Stomach smooth muscle (tissue), 2 donors: Measurements from ENCODE around the gene MYO19.

ENCODE experiments used
- H3K27ac ChIP-seq: one replicate; pipeline ENCODE4 v1.7.0; 2013; ENCODE audit warnings: mild to moderate bottlenecking, low read length, inconsistent platforms
- H3K27me3 ChIP-seq, 2 donors: one replicate each; pipeline ENCODE4 v1.7.0; 2013; ENCODE audit warnings: low read length in 2 of 2; ENCODE audit not compliant: insufficient read depth in 2 of 2, control insufficient read depth in 1 of 2
- H3K36me3 ChIP-seq, 2 donors: one replicate each; pipeline ENCODE4 v1.7.0; 2013; ENCODE audit warnings: low read length in 2 of 2; ENCODE audit not compliant: control insufficient read depth in 2 of 2, insufficient read depth in 2 of 2
- H3K4me1 ChIP-seq: one replicate; pipeline ENCODE4 v1.7.0; 2013; ENCODE audit warnings: low read length; ENCODE audit not compliant: control insufficient read depth, insufficient read depth
- H3K4me3 ChIP-seq, 2 donors: one replicate each; pipeline ENCODE4 v1.7.0; 2013; ENCODE audit warnings: low read length in 2 of 2
- H3K9ac ChIP-seq, 2 donors: one replicate each; pipeline ENCODE4 v1.7.0; 2013; ENCODE audit warnings: low read length in 2 of 2, mild to moderate bottlenecking in 1 of 2
- H3K9me3 ChIP-seq, 2 donors: one replicate each; pipeline ENCODE4 v1.7.0; 2013; ENCODE audit warnings: low read length in 2 of 2; ENCODE audit not compliant: control insufficient read depth in 2 of 2
- donor health status: healthy.
- donor health status: Pancreatic carcinoma.

Gene MYO19

DNA sequence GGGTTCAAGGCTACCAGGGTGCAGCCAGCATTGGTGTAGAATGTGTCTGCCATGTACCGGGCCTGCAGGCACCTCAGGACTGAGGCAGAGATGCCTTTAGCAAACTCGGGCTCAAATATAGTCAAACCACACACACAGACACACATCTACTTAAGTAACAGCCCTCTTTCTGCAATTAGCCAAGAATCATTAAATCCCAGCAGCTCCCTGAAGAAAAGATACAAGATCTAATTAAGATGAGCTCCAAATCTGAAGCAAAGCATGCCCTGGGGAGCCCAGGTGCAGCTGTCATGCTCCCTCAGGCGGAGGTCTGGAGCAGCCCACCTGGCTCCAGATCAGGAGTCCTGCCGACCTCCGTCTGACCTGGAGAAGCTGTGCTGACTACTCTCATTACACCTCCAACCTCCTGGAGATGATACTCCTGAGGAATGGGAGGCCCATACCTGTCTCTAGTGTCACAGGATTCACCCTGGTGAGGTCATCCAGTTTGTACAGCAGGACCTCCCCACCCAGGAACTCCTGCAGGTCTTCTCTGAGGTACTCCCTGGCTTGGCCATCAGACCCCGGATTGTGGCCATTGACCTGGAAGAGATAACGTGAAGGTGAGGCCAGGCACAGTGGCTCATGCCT is 6.9 kb downstream of the MYO19 start:
- Histone ChIP-seq H3K9ac (no peak overlapping the region), H3K27ac (no peak overlapping the region), H3K27me3 (no peaks in the 10 kb centered on the region), H3K9me3 (no peaks in the 10 kb centered on the region), H3K4me1 (no peaks in the 10 kb centered on the region), H3K4me3 (no peak overlapping the region), H3K36me3 (peaks cover 18 to 43% of the 10 kb centered on the region in 2 donors)

GRCh38 chr17:36525888-36526287 is 8.8 kb downstream of the MYO19 start:
- no peaks in the 10 kb centered on the region for H3K27me3 ChIP-seq
- no peaks in the 10 kb centered on the region for H3K4me1 ChIP-seq
- H3K9me3 ChIP-seq = no peaks in the 10 kb centered on the region
- H3K9ac ChIP-seq = no peak overlapping the region
- H3K36me3 ChIP-seq = peaks cover 11 to 36% of the 10 kb centered on the region in 2 donors
- no peak overlapping the region for H3K4me3 ChIP-seq
- H3K27ac ChIP-seq = no peak overlapping the region

DNA sequence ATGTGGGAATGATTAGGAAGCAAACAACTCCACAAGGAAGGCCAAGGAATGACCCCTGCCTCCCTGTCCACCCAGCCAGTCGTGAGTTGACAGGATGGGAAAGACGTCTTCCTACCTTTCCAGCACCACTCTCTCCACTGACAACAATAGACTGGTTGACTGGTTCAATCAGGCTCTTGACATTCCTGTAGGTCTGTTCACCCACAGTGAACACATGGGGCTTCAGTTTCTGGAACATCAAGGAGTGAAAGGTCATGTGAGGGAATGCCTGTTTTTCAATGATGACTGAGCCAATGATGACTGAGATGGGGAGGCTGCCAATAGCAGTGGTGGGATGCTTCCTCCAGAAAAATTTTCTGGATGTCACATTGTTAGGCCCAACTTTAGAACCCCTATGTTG is 9.6 kb downstream of the MYO19 start:
- no peak overlapping the region for H3K4me3 ChIP-seq
- H3K27me3 ChIP-seq = no peaks in the 10 kb centered on the region
- H3K4me1 ChIP-seq = no peaks in the 10 kb centered on the region
- H3K9ac ChIP-seq = no peak overlapping the region
- H3K9me3 ChIP-seq = no peaks in the 10 kb centered on the region
- peaks cover 11 to 36% of the 10 kb centered on the region in 2 donors for H3K36me3 ChIP-seq
- H3K27ac ChIP-seq = no peak overlapping the region

DNA sequence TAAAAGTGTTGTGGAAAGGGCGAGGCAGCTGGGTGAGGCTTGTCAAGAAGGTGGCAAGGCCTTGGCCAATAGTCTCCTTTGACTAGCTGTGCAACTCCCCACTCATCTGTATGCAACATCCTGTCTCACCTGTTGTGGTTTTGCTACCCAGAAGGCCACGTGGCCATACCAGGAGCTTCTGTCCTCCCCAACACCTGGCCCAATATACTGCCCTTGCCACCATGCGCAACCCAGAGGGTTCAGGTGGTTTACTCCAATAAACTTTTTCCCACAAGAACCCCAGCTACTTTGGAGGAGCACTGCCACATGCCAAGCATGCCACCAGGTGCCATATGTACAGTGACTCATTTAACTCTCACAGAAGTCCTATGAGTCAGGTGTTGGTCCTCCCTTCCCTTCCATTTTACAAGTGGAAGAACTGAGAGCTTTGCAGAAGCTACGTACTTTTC is 10.2 kb downstream of the MYO19 start:
- Histone ChIP-seq H3K27me3 (no peaks in the 10 kb centered on the region), H3K27ac (no peak overlapping the region), H3K9me3 (no peaks in the 10 kb centered on the region), H3K4me1 (no peaks in the 10 kb centered on the region), H3K9ac (no peak overlapping the region), H3K36me3 (peaks cover 11 to 36% of the 10 kb centered on the region in 2 donors), H3K4me3 (no peak overlapping the region)

- H3K27me3 ChIP-seq = no peaks in the 10 kb centered on the region
- peaks cover 11 to 34% of the 10 kb centered on the region in 2 donors for H3K36me3 ChIP-seq
- H3K4me1 ChIP-seq = no peaks in the 10 kb centered on the region
These were observed 11.6 kb downstream of the MYO19 start for GRCh38 chr17:36523113-36523512.

DNA sequence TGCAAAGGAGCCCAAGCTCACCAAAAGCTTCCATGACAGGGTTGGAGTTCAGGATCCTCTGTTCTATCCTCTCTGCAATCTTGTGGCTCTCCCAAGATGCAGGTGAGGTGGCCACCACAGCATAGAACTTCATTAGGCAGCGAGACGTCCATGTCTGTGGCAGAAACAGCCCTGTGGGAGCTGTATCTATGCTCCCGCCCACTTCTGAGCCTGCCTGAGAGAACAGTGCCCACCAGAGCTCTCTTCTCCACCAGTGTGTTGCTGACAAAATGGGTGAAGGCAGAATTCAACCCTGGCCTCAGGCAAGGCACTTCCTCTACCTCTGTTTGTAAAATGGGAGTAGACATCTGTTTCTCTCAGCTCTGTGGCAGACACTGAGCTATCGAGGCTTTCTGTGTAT is 18.8 kb downstream of the MYO19 start:
- no peak overlapping the region for H3K4me3 ChIP-seq
- H3K9ac ChIP-seq = no peak overlapping the region

More at GRCh38 chr17:36523113-36523512, 11.6 kb downstream of the MYO19 start:
- H3K4me3 ChIP-seq = no peak overlapping the region
- no peak overlapping the region for H3K9ac ChIP-seq
- no peaks in the 10 kb centered on the region for H3K9me3 ChIP-seq
- no peak overlapping the region for H3K27ac ChIP-seq

DNA sequence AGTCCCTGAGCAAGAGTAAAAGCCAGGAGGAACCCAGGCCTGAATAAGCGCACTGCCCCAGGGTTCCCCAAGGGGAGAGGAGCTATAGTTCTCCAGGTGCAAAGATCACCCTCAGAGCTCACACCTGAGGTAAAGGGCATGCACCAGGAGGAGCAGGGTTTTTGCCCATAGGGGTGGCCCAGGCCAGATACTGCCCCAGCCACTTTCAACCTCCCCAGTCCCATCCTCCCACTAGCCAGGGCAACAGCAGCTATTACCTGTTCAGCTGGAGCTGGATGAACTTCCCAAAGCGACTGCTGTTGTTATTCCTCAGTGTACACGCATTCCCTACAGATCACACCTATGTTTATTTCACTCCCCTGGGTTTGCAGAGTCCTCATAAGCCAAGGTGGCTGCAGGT is 19.8 kb downstream of the MYO19 start:
- H3K4me1 ChIP-seq = no peaks in the 10 kb centered on the region
- no peaks in the 10 kb centered on the region for H3K9me3 ChIP-seq
- no peak overlapping the region for H3K9ac ChIP-seq
- no peak overlapping the region for H3K27ac ChIP-seq
- H3K4me3 ChIP-seq = no peak overlapping the region
- peaks cover 0 to 20% of the 10 kb centered on the region in 2 donors for H3K36me3 ChIP-seq
- H3K27me3 ChIP-seq = no peaks in the 10 kb centered on the region

More for the DNA sequence above, 18.8 kb downstream of the MYO19 start:
- Histone ChIP-seq H3K36me3 (peaks cover 0 to 12% of the 10 kb centered on the region in 2 donors), H3K4me1 (no peaks in the 10 kb centered on the region), H3K27ac (no peak overlapping the region), H3K9me3 (no peaks in the 10 kb centered on the region), H3K27me3 (no peaks in the 10 kb centered on the region)

GRCh38 chr17:36512641-36513040 is 22.0 kb downstream of the MYO19 start:
- Histone ChIP-seq H3K27ac (no peak overlapping the region), H3K27me3 (no peaks in the 10 kb centered on the region), H3K36me3 (peaks cover 0 to 20% of the 10 kb centered on the region in 2 donors), H3K9me3 (no peaks in the 10 kb centered on the region), H3K4me3 (no peak overlapping the region), H3K9ac (no peak overlapping the region), H3K4me1 (no peaks in the 10 kb centered on the region)

- Histone ChIP-seq H3K4me3 (no peak overlapping the region), H3K36me3 (peaks cover 0 to 20% of the 10 kb centered on the region in 2 donors), H3K9ac (no peak overlapping the region), H3K9me3 (no peaks in the 10 kb centered on the region), H3K4me1 (no peaks in the 10 kb centered on the region), H3K27ac (no peak overlapping the region), H3K27me3 (no peaks in the 10 kb centered on the region)
These were observed 23.5 kb downstream of the MYO19 start for GRCh38 chr17:36511216-36511615.

DNA sequence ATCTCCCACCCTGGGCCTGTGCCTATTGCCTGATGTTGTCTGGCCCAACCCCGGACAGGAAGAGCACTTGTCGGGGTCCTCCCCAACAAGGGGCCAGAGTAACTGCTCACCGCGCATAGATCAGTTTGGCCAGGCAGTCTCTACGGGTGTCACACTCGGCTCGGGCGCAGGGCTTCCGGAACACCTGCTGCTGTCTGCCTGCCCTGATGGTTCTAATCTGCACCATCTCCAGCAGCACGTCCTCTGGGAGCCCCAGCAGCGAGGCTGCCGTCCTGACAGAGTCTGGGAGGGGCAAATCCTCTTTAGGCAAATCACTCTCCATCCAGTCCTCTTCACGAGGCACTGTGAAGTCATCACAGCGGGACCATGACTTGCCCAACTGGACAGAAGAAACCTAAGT is 24.0 kb downstream of the MYO19 start:
- Histone ChIP-seq H3K27me3 (no peaks in the 10 kb centered on the region), H3K4me3 (no peak overlapping the region), H3K27ac (no peak overlapping the region), H3K9ac (no peak overlapping the region), H3K36me3 (peaks cover 3 to 19% of the 10 kb centered on the region in 2 donors), H3K9me3 (no peaks in the 10 kb centered on the region), H3K4me1 (no peaks in the 10 kb centered on the region)

GRCh38 chr17:36509272-36509985 is 25.2 kb downstream of the MYO19 start:
- H3K4me3 ChIP-seq = no peak overlapping the region
- no peaks in the 10 kb centered on the region for H3K9me3 ChIP-seq
- H3K27me3 ChIP-seq = no peaks in the 10 kb centered on the region
- no peaks in the 10 kb centered on the region for H3K4me1 ChIP-seq
- H3K27ac ChIP-seq = no peak overlapping the region
- H3K9ac ChIP-seq = no peak overlapping the region
- H3K36me3 ChIP-seq = peaks cover 9 to 21% of the 10 kb centered on the region in 2 donors
